HG03558 (cell line): ENCODE results near the gene ANKRD44.
A peak's percentile ranks its signal among the peaks of the same experiment; 100 is the strongest.

Experiments used
- ATAC-seq: cut with Tn5 transposase; IDR thresholded peaks from one replicate; pipeline ENCODE4 v1.9.1; 2021; ENCODE audit warnings: moderate number of reproducible peaks; ENCODE audit not compliant: unreplicated experiment; ENCODE audit errors: extremely low read depth

The ANKRD44 gene

DNA sequence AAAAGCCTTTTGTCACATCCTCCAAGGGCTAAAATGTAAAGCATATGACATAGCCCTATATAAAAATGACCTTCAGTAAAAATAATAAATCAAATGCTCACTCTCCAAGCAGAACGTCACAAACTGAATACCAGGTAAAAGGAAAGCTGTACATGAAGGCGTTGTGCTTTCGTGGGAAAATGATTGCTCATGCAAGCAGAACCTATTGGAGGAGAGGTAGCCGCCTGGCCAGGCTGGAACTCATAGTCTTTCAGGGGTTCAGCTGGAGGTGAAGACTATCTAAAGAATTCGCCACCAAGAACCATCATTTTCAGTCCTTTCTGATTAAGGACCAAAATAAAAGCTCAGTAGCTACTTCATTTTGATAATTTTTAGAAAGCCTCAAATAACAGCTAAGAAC lies 44.7 kb downstream of the ANKRD44 start:
- ATAC-seq = no peak

- no peak for ATAC-seq
Measured at GRCh38 chr2:197265036-197265435, 45.5 kb downstream of the ANKRD44 start.

DNA sequence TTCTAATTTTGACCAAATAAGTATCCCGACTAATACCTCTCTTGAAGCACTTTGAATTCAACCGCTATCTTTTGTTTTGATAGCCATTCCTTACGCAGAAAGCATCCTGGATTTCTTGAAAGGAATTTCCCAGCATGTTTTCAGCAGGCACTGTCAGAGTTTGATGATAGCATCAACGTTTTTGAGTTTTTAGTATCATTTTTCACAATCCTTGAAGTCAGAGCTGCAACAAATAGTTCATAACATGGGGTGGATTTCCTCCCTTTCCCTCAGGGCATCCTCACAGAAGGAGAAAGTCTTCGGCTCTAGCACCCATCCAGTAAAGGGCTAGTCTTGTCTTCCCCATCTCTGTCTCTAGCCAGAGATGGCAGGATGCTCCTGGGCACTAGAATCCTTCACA lies 46.2 kb downstream of the ANKRD44 start:
- no peak for ATAC-seq

DNA sequence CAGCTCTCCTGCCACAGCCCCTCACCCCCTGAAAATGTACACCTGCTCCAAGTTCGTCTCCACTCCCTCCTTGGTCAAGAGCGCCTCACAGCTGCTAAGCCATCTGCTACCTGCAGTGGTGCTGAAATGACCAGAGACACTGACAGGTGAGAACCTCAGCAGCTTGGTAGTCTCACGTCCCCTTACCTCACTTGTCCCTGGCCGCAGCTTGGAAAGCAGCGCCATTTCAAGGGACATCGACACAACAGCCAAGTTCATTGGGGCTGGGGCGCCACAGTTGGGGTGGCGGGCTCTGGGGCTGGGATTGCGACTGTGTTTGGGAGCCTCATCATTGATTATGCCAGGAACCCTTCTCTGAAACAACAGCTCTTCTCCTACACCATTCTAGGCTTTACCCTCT lies 47.5 kb downstream of the ANKRD44 start:
- ATAC-seq = no peak

- ATAC-seq = peak; percentile 56
Measured at GRCh38 chr2:197261808-197262226, 48.8 kb downstream of the ANKRD44 start.

GRCh38 chr2:197259470-197259999 lies 51.0 kb downstream of the ANKRD44 start:
- no peak for ATAC-seq

DNA sequence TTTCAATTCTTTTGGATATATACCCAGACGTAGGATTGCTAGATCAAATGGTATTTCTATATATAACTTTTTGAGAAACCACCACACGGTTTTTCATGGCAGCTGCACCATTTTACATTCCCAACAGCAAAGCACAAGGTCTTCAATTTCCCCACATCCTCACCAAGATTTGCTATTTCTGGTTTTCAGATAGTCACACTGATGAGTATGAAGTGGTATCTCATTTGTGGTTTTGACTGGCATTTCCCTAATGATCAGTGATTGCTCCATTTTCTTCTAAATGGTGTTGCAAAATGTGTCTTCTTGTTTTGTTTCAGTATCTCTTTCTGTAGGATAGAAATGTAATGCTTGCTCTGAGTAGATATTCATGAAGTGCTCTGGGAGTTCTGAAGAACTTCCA lies 52.0 kb downstream of the ANKRD44 start:
- no peak for ATAC-seq

DNA sequence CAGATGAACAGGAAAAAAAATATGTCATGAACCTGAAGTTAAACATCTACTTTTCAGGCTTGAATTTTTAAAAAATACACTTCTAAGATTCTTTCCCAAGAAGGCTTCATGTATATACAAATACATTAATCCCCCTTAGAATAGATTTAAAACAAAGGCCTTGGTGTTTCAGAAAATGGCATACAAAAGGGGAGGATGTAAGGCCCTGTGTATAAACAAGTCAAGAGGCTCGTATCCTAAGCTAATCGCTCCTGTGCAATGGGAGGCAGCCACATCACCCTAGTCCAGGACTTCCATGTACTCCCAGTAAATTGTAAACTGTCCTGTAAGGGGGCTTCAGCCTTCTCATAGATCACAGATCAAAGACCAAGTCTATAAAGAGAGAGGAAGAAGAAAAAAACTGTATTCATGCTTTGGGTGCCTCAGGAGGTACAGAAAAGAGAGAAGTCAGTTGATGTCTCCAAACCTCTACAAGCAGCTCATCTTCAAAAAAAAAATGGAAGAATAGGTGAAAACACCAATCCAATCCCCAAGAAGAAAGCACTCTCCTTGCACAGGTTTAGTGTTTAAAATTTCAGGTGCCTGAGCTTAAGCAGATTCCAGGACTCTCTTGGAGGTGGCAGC lies 53.9 kb downstream of the ANKRD44 start:
- no peak for ATAC-seq

DNA sequence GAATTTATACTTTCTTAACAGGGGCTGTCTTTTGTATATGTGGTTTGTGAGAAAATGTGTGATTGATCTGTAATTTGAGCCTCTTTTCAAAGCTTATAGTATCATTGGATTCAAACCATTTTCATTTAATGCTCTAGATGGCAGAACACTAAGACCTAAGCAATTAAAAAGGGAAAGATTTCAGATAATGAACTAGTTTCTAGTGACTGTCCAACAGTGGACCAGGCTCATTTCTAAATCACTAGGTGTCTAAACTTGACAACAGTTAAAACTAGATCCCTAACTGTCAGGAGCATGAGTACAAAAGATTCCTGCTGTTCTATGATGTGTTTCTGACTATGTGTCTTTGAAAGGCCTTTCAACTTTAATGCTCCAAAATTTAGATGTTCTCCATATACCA lies 54.6 kb downstream of the ANKRD44 start:
- no peak for ATAC-seq

DNA sequence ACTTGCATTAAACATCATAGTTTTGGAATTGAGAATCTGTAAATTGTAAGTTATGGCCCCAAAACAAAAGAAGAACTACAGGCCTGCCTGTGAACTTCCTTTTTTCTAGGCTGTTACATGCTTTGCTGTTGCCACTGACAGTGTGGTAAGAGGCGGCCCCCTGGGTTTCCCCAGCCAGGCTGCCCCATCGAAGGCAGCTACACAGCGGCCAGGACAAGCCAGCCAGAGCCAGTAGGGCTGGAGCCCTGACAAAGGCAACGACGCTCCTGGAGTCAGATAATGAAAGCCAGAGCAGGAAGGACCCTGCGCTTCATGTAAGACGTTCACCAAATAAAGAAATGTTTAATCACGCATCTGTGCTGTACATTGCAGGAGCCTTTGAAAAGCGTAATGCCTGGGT lies 55.0 kb downstream of the ANKRD44 start:
- ATAC-seq = peak; percentile 90

- ATAC-seq = no peak
Measured at GRCh38 chr2:197254776-197255530, 55.6 kb downstream of the ANKRD44 start.

- ATAC-seq = no peak
Measured at GRCh38 chr2:197251576-197251975, 59.0 kb downstream of the ANKRD44 start.

DNA sequence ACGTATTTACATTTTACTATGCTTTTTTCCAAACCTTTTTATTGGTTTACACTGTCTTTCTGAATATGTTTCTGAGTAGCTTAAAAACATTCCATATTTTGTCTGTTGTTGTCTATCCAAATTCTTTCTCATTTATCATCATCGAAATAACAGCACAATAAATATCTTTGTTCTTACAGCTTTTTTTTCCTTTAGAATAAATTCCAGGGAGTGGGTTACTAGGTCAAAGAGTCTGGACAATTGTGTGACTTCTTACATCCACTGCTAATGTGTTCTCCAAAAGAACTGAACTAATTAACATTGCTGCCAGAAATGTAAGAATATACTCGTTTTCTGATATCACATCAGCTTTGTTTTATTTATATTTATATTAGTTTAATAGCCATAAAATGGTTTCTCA lies 59.4 kb downstream of the ANKRD44 start:
- no peak for ATAC-seq

GRCh38 chr2:197250084-197250397 lies 60.5 kb downstream of the ANKRD44 start:
- ATAC-seq = no peak

DNA sequence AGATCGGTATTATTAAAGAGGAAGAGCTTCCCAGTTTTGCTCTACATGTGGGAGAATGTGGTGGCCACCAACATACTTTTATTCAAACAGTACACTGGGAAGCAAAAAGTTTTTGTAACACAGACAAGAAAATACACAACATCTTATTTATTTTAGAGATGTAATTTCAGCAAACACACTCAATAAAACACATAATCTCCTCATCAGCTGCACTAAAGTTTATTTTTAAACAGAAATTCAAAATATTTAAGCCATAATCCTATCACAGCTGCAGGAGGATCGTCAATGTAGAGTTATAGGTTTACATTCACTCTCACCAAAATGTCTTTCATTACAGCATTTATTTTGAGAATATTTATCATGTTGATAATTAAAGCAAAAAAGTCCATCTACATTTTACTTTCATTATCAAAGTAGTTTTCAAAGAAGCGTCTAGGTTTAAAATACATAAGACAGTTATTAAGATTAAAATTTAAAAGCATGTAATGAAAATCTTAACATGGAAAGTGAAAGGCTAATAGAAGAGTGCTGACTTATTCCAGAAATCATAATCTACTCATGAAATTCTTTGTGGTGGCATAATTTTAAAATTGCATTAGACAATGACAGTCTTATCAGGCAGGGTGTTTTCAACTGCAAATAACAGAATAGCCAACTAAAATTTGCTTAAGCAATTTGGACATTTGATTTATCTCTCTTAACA lies 61.0 kb downstream of the ANKRD44 start:
- ATAC-seq = no peak

- ATAC-seq = no peak
Measured at GRCh38 chr2:197248623-197249022, 62.0 kb downstream of the ANKRD44 start.

GRCh38 chr2:197248001-197248401 lies 62.6 kb downstream of the ANKRD44 start:
- no peak for ATAC-seq

DNA sequence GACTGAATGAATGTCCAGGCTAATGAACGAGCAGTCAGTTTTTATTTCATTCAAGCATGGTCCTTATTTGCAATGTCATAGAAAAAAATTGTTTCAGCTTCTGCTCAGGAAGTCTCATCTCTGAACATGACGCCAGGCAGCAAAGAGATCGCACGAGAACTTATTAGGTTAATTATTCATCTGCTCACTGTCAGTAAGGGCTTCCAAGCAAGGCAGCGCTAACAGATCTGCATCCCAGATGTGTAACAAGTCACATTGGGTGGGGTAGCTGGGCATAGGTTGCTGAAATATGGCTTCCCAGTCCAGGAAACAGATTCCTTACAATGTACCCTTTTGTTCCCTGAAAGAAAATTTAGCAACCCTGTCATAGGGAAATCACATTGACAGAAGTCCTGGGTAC lies 63.5 kb downstream of the ANKRD44 start:
- ATAC-seq = no peak

GRCh38 chr2:197245829-197246804 lies 64.5 kb downstream of the ANKRD44 start:
- no peak for ATAC-seq

GRCh38 chr2:197244349-197244748 lies 66.2 kb downstream of the ANKRD44 start:
- ATAC-seq = no peak
